Activated T-helper 9 cell treated with anti-CD3 and anti-CD28 coated beads, Interleukin-2, amount 50 U/mL, for 16 hours (primary cell): ENCODE results near the gene NAA80.
A peak's percentile ranks its signal among the peaks of the same experiment; 100 is the strongest.

Source experiments
- DNase-seq: peaks from one replicate; pipeline ENCODE4 v3.0.0-alpha.2; 2020; ENCODE audit warnings: low read depth

Gene NAA80

GRCh38 chr3:50255251-50255615 is 44.0 kb downstream of the NAA80 start:
- DNase-seq = no peak

DNA sequence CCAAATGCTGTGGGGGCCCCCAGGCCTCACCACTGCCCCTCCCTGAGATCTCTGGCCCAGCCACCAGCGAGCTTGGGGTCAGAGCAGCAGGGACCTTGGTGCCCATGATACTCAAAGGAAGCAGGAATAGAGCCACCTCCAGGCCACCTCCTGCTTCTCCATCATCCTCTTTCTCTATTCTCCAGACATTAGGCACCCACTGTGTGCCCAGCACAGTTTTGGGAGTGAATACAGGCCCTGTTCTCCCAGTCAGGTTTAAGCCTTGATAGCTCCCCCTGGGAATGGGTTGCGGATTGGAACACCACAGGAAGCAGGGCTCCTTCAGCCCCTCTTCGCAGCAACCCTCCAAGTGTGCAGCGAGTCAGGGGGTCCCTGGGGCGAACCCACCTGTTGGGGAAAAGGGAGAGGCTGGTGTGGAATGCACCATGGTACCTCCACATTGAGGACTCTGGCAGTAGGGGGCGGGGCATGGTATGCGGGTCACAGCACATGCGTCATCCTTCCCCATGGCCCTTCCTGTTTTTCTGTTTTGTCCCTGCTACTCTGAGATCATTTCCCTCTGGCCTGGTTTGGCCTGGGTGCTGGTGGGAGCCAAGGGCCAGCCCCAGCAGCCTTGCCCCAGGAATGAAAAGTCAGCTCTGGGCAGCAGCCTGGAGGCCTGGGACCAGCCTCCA is 44.5 kb downstream of the NAA80 start:
- DNase-seq = no peak

GRCh38 chr3:50251220-50251619 is 48.0 kb downstream of the NAA80 start:
- peak; percentile 44 for DNase-seq

GRCh38 chr3:50250514-50250913 is 48.7 kb downstream of the NAA80 start:
- no peak for DNase-seq

DNA sequence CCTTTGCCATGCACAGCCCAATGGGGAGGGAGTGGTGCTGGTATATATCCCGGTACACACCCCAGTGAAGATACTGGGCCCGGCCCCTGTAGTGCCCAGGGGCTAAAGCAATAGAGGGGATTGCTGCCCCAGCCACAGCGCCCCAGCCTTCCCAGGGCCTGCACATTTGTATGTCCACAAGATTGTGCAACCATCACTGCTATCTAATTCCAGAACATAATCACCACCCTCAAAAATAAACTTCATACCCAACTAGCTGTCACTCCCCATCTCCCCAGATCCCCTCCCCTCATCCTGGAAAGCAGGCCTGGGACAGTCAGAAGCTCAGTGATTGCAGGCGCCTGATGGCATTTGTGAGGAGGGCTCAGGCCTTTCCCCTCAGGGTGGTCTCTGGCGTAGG is 49.7 kb downstream of the NAA80 start:
- DNase-seq = no peak

DNA sequence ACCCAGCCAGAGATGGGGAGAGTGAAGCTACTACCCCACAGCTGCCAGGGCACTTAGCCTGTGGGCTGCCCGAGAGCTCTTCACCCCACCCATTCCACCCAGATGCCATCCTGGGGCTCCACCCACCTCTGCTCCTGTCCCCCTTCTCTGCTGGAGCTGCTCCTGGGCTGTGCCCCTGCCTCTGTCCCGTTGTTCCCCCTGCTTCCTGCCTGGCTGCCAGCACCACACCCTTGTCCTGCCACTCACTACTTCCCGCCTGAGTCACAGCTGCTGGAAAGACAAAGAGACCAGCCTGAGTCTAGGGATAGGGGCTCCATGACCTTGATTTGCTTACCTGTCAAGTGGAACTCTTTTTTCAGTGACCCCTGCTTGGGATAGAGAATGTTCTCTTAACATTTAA is 50.8 kb downstream of the NAA80 start:
- DNase-seq = no peak

DNA sequence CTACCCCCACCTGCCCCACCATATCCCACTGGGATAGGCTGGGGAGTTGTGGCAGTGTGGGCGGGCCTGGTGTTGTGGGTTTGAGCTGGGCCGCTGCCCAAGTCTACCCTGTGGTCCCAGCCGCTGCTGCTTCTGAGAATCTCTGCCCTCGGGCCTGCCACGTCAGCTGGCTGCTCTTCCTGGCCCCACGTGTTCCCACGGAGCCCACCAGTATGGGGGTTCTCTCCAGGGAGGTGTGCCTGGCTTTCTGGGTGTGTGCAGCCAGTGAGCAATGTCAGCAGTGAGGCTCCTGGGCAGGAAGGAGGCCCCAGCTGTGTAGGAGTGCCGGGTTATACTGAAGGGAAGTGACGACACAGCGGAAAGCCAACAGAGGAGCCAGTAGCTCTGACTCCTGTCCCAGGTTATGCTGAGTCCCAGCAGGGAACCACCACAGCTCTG is 52.7 kb downstream of the NAA80 start:
- DNase-seq = peak; percentile 72
